HPDE6-E6E7 (cell line): ENCODE measurements around the gene ZBTB3.
A peak's percentile ranks its signal among the peaks of the same experiment; 100 is the strongest.
"Not testable (repeated sequence)": the region's sequence is repeated elsewhere in the genome, so short reads cannot be mapped to it uniquely, and the experiment has no call there.

Experiments
- DNase-seq: peaks from one replicate; pipeline ENCODE4 v3.0.0; 2011; ENCODE audit warnings: missing footprints; ENCODE audit errors: extremely low spot score

The ZBTB3 gene

DNA sequence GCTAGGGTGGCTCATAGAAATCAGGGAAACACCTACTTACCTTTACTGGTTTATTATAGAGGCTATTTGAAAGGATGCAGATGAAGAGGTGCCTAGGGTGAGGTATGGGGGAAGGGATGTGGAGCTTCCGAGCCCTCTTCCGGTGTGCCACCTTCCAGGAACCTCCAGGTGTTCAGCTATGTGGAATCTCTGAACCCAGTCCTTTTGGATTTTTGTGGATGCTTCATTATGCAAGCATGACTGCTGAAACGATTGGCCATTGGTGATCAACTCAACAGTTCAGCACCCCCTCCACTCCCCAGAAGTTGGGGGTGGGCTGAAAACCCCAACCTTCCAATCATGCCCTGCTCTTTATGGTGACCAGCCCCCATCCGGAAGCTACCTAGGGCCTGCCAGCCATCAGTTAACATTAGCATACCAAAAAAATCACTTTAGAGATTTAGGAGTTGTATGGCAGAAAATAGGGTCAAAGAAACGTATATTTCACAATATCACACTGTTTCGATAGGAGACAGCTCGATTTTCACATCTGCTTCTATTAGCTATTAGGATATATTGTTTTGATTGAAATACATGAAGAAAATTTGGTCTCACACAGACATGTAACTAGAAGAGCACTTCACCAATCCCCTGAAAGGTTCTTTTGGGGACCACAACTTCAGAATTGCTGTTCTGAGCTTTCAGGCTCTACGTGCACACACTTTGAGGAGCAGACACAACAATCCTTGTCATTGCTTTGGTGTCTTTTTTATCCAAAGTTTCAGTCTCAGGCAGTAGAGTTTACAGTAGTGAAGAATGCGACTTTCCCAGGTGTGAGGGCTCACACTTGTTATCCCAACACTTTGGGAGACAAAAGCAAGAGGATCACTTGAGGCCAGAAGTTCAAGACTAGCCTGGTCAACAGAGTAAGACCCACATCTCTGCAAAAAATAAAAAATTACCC is 4.2 kb upstream of the ZBTB3 start:
- DNase-seq, result no peak

DNA sequence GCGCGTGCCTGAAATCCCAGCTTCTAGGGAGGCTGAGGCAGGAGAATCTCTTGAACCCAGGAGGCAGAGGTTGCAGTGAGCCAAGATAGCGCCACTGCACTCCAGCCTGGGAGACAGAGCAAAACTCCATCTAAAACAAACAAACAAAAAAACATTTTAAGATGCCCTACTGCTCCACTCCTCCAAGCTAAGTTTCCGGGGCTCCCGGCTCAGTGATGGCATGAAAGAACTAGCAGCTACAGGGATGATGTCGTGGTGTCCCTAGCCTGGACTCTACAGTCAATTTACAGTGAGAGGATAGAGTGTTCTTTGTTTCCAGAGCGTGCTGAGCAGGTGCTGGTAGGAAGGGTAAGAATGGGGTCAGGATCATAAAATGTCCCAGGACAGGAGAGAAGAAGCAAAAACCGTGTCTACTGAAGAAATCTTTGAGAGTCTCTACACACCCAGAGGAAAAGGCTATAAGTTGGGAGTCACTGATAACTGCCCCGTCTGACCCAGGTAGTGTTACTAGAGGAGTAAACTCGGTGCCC is 1.2 kb upstream of the ZBTB3 start:
- DNase-seq, result no peak

DNA sequence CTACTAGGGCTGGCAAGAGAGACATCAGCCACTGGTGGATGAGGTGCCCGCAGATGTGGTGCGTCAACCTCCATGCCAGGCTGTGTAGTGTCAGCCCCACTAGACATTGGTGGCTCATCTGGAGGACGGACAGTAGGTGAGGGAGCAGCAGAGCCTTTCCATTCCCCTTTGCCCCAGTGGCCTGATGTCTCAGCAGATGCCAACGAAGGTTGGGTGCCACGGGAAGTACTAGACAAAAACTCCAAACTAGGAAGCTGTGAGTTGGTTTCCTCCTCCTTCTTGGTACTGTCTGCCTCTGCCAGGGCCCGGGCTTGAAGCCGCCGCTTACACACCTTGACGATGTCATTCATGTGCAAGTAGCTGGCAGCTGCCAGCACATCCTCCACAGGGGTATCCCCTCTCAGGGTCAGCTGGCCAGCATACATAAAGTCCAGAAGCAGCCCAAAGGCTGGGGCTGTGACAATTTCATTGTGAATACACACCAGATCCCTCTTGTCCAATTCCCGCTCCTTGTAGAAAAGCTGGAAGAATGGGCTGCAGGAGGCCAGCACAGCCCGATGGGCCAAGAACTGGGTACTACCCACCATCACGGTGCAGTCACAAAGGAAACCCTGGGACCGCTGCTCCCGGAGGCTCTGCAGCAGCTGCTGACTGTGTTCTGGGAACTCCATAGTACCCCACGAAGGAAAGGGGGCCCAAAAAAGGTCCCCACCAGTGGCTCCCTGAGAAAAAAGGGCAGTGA is 795 bp downstream of the ZBTB3 start:
- no peak for DNase-seq

DNA sequence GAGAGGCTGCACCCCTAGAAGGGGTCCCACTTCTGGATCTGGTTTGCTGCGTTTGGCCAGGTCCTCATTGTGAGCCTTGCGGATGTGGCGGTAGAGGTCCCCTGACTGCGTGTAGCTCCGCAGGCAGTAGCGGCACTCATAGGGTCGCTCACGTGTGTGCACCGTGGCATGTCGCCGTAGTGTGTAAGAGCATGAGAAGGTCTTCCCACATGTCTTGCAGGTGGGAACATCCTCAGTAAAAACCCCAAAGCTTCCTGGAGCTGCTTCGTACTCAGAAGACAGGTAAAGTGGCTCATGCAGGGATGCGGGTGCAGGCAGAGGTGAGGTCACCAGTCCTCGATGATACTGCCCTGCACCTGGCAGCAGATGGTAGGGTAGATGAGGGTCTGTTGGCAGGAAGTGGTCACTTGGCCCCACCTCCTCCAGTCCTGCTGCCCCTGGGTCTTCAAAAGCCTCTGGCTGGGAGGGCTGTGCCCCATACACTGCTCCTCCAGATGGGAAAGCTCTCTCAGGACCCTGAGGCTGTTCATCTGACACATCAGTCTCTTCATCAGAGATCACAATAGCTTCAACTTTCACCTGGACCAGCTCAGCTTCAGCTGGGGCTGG is 1.7 kb downstream of the ZBTB3 start:
- DNase-seq, result no peak

DNA sequence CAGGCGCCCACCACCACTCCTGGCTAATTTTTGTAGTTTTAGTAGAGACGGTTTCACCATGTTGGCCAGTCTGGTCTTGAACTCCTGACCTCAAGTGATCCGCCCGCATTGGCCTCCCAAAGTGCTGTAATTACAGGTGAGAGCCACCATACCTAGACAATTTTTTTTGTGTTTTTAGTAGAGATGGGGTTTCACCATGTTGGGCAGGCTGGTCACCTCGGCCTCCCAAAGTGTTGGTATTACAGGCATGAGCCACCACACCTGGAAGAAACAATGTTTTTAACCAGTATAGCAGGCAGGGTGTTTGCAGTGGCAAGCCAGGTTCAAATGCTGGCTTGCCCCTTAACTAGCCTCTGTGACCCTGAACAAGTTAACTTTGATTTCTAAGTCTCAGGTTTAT is 4.0 kb downstream of the ZBTB3 start:
- not testable (repeated sequence) for DNase-seq

DNA sequence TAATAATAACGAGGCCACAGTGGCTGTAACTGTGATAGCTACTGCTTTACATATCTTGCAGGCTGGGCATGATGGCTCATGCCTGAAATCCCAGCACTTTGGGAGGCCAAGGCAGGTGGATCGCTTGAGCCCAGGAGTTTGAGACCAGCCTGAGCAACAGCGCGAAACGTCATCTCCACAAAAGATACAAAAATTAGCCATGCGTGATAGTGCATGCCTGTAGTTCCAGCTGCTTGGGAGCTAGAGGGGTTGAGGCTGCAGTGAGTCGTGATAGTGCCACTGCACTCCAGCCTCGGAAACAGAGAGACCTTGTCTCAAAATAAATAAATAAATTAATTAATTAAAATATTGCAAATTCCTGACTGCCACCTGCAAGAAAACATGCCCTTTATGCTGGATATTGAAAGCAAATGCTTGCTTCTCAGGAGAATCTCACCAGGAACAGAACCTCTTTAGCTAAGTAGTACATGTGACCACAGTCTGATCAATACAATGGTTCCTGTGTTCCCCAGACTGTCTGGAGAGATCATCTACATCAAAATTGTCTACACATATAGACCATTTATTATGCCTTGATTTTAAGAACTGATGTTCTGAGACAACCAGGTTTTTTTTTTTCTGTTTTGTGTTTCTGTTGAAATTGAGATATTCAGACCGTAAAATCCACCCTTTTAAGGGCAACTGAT is 6.3 kb downstream of the ZBTB3 start:
- DNase-seq, result no peak

DNA sequence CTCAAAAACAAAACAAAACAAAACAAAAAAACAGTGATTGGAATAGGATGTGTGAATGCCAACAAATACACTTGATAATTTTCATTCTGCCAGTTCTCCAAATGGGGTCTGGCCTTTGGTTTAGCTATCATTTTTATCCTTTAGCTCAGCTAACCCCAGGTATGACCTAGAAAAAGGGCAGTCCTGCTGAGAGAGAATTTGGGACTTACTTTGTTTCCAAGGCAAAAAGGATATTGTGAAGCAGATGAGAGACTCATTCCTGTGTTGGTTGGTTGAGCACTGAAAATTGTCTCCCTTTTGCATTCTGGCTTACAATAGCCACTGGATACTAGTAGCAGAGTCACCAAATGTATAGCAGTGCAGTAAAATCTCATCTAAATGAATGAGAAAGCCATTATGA is 16.8 kb downstream of the ZBTB3 start:
- DNase-seq, result no peak

DNA sequence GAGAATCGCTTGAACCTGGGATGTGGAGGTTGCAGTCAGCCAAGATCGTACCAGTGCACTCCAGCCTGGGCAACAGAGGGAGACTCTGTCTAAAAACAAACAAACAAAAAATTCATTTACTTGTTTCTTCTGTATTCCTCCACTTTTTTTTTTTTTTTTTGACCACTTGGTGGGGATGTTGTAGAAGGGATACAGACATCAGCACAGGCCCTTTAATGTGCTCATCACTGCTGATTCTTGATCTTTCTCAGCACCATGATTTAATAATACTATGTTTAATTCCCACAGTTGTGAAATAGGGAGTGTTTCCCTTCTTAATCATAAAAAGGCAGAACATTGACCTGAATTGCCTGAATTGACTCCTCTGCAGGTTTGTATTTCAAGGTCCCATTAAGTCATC is 21.1 kb downstream of the ZBTB3 start:
- no peak for DNase-seq

DNA sequence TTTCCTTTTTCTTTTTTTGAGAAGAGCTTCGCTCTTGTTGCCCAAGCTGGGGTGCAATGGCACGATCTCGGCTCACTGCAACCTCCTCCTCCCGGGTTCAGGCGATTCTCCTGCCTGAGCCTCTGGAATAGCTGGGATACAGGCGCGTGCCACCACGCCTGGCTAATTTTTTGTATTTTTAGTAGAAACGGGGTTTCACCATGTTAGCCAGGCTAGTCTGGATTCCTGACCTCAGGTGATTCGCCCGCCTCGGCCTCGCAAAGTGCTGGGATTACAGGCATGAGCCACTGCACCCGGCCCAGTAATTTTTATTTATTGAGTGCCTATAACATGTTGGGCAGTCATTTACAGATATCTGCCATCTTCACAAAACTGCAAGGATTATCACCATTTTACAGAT is 23.9 kb downstream of the ZBTB3 start:
- not testable (repeated sequence) for DNase-seq

DNA sequence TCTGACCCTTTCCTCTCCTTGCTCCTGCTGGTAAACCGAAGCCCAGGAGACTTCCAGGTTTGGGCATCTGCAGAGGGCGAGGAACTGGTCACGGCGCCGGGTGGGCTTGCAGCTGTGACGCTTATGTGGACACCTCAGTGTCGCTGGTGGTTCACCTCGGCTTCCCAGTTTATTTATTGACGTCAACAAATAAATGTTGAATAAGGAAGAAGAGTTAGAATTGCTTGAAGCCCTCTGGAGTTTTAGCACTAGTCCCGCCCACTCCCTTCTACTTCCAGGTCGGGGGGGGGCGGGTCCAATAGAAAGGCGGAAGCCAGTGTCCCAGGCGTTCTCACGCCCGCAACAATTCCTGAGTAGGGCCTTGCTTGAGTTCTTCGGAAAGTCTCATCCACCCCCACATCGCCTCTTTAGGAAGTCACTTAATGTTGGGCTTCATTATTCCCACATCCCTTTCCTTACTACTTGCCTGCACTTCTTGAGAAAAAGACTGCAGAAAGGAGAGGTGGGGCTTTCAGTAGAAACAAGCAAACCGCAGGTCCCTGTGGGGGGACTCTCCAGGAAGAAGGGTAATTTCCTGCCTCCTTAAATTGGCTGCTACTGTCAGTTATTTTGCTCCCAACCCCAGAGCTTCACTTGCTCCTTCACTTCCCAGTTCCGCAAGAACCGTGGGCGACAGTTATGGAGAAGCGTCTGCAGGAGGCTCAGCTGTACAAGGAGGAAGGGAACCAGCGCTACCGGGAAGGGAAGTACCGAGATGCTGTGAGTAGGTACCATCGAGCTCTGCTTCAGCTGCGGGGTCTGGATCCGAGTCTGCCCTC is 25.6 kb downstream of the ZBTB3 start, which contains the start of gene TTC9C:
TSS of gene TTC9C (plus strand) at position 316 of the 818 bp plus-strand sequence. CDS start at position 679, 363 bp downstream.
- DNase-seq, result peak; percentile 84

DNA sequence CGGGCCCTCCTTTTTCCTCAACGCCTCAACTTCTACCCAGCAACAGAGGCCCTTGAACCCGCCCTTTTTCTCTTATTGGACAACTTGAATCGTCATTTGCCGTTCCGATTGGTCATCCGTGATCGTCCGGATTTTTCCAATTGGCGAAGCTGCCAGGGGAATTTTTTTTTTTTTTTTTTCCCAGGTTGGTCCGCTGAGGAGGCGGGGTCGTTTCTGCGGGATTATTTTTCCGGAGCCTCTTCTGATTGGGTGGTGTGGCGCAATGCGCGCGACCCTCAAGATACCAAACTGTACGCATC is 26.1 kb downstream of the ZBTB3 start:
- DNase-seq, result peak; percentile 85

DNA sequence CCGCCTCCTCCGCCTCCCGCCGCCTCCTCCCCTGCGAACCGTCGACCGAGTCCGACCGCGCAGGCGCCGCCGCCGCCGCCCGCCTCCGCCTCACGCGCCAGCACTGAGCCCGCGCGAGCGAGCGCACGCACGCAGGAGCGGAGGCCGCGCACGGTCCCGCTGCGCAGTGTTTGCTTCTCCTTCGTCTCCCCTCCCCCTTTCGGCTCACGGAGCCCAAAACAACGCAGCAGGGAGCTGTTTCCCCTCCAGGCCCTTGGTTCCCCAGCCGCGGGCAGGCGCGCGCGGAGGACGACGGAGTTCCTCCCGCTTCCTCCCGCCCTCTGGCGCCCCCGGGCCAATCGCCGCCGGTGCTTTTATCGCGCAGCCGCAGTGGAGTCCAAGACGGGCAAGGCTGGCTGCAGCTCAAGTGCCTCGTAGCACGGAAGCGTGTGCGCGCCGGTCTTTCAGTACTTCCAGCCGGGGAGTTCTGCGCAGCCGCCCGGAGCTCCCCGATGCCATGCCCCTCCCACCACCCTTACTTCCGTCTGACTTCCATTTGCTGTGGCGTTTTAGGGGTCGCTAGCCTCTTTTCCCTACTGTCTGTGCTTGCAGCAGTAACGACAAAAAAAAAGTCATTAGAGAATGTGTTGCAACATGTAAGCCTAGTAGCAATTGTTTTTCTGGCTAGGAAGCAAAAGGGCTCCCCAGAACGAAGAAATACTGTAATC is 26.6 kb downstream of the ZBTB3 start, which contains the start of gene HNRNPUL2:
TSS of gene HNRNPUL2 (minus strand) at position 293 of the 707 bp plus-strand sequence. CDS start 301 bp downstream, outside the sequence.
- peak; percentile 97 for DNase-seq

DNA sequence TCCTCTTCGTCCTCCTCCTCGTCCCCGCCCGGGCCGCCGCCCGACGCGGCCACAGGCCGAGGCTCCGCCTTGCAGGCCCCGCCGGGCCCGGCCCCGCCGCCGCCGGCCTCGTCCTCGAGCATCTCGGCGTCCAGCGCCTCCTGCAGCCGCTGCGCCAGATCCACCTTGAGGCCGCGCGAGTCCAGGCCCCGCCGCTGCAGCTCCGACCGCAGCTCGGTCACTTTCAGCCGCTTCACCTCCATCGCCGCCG is 27.1 kb downstream of the ZBTB3 start:
- no peak for DNase-seq

DNA sequence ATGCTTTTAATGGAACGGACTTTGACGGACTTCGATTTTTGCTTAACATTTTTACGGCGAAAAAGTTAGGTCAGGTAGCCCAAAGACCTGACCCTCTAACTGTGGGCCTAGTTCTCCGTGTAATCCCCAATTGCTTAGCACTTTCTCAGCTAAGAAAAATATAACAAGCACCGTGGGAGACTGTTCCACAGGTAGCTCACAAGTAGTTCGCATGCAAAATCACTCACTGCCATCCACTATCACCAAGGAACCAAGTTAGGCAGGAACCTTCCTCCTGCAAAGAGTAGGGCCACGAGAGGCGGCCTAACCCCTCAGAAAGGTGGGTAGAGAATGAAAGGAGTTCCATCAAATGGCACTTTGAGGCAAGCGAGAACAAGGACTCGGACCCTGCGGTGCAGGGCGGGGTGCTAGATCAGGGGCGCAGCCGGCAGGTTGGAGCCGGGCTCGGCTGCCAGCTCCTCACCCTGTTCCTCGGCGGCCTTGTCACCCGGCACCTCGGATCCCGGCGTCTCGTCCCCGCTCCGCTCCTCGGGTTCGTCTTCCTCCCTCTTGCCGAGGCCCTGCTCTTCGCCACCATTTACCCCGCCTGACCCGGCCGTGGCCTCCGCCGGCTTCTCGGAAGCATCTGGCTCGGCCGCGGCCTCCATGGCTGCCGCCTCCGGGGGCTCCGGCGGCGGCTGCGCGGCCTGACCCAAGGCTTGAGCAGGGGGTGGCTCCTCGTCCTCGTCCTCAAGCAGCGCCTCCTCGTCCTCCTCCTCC is 27.6 kb downstream of the ZBTB3 start:
- no peak for DNase-seq

DNA sequence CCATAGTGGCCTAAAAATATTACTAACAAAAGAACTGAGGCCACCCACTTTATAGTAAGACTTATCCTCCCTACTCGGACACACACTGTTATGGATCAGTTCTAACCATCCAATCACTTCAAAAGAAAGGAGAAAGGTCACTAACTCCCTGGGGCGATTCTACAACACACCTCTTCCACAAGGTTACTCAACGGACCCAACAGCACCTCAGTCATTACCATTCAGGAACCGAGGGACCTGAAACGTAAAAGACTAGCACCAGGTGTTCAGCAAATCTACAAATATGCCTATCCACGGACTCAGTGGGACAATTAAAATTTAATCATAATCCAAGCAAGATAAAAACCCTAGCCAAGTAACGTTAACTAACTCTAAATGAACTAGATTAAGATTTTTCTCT is 28.3 kb downstream of the ZBTB3 start:
- no peak for DNase-seq

DNA sequence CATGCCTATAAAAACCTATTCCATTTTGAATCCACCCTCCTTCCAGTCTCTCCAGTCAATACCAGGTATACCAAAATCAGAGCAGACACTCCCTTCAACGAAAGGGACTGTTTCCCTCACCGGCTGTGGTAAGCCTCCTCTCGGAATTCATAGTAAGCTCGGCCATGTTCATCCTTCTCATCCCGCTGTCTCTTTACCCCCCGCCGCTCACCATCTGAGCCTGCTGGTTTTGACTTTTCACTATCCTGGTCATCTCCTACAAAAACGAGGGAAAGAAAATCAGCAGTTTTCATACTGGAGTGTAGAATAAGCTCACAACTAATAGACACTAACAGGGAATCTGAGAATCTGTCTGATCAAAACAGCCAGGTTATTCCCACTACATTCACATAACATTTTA is 29.8 kb downstream of the ZBTB3 start:
- no peak for DNase-seq

DNA sequence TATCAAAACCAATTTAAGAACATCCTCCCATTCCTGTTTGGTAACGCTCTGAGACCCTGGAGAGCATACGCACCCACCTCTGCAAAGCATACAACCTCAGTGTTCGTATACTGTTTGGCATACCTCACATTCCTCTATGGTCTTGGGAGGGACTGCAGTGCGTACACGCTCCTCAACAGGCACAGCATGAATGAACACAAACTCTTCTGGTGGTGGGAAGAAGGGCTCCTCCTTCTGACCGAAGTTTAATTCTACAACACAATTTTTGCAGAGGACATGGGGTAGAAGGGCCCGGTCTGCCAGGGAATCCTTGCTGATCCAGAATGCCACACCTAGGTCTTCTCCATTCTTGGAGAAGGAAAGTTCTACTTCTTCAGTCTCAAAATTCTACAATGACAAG is 32.0 kb downstream of the ZBTB3 start:
- DNase-seq, result no peak

DNA sequence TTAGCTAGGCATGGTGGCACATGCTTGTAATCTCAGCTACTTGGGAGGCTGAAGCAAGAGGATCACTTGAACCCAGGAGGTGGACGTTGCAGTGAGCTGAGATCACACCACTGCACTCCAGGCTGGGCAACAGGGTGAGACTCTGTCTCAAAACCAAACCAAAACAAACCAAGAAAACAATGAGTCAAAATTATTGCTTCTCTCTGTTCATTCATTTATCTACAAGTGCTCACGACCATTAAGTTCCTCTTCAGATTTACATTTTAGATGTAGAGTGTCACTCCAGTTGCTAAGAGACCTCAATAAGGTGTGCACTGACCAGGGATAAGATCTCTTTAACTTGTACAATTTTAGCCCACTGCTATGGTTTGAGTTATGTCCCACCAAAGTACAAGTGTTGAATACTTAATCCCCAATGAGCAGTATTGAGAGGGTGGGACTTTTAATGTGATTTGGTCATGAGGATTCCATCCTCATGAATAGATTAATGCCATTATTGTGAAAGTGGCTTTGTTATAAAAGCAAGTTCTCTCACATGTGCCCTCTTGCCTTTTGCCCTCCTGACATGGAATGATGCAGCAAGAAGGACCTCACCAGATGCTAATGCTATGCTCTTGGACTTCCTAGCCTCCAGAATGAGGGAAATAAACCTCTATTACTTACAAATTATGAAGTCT is 34.5 kb downstream of the ZBTB3 start:
- no peak for DNase-seq

DNA sequence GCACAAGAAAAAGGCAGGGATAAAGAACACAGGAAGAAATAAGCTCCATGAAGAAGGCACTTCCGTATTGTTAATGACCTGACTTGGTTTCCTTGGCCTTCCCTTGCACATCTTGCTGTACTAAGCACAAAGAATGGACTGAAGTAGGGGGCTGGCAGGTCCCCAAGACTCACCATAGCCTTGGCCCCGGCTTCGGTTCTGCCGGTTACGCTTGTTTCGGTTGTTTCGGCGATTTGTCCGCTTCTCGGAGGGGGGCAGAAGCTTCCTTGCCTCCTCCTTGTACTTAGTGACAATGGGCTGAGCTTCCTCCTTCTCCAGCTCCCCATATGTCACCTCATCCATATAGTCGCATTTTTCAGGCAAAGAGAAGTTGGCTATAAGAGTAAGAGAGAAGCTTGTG is 37.1 kb downstream of the ZBTB3 start:
- DNase-seq, result no peak
